Hematopoietic multipotent progenitor cell treated with erythropoietin and hydrocortisone succinate and interleukin-3 and kit ligand, for 6 days (in vitro differentiated cells): ENCODE results near the gene HOXA6.

Experiments
- DNase-seq: peaks from one replicate; pipeline ENCODE4 v3.0.0-alpha.2; 2015

Gene HOXA6

DNA sequence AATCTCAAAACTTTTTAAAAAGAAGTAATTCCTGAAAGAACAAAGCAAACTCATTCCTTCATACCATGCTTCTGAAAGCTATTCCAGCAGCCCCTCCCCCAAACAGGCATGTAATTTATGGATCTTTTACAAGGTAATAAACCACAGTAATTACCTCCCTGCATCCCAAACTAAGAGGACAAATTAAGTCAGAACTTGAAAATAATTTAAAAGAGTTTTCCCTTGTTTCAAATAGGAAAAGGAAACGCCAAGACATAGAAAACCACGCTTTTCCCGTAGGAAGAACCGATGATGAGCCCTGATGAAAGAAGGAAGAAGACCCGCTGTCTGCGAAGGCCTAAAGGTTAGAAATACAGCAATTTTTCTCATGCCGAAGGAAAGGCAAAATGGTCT, 25.9 kb downstream of the HOXA6 start:
- no peak for DNase-seq

DNA sequence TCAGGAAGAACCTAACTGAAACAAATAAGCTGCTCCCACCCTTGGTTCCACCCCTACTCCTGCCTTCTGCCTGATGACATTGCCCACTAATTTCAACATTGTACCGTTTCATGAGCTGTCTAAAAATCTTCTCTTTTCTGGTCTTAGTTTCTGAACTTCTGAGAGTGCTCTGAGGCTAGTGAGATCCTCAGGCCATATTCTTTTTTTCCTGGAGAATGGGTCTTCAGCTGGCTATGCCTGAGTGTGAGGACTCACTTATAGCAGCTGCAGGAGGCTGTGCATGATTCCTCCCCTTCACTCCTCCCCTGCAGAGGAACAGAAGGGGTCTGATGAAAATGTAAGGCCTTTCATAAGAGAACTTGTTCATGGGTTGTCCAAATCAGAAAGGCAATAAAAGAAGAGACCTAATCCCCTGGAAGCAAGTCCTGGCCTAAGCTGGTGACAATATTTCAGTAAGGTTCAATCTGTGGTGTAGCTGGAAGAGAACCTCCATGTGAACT, 28.1 kb downstream of the HOXA6 start:
- DNase-seq, result no peak

DNA sequence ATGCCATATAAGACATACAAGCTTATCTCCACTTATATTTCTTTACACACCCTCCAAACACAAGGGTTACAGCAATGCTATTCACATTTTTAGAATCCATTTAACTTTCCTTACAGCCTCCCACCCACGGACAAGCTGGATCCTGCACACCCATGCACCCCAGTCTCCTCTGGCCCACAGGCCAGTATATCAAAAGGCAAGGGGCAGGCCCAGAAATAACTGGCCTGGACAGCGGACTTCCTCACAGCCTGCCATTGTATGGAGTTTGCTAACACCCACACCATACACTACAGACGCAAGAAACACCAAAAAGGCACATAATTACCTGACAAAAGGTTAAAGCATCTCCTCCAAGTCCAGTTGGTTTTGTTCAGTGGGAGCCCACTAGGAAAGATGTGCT, 29.0 kb downstream of the HOXA6 start:
- no peak for DNase-seq

DNA sequence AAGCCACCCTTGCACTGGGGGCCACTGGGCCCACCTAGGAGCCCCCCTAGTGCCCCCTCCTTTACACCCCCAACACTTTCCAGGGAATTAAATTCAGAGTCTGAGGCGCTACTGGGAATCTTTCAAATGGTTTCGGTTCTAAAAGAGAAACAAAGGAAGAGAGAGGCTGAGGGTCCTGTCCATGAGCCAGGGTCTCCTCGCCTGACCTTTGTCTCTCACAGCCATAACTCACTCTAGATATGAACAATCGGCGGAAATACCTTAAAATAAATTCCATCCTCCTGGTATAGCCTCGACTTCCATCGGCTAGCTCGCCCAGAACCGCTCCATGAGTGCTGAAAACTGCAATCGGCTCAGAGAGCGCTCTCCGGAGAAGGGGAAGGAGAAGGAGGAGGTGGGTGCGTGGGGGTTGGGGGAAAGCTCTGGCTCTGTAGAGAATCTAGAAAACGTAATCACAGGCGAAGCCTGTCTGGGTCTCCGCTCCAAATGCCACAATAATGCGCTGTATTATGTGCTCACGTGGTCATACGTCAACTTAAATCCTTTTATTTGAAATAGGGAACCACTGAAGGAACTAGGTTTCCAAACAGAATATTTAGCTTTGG, 29.6 kb downstream of the HOXA6 start:
- DNase-seq, result no peak

DNA sequence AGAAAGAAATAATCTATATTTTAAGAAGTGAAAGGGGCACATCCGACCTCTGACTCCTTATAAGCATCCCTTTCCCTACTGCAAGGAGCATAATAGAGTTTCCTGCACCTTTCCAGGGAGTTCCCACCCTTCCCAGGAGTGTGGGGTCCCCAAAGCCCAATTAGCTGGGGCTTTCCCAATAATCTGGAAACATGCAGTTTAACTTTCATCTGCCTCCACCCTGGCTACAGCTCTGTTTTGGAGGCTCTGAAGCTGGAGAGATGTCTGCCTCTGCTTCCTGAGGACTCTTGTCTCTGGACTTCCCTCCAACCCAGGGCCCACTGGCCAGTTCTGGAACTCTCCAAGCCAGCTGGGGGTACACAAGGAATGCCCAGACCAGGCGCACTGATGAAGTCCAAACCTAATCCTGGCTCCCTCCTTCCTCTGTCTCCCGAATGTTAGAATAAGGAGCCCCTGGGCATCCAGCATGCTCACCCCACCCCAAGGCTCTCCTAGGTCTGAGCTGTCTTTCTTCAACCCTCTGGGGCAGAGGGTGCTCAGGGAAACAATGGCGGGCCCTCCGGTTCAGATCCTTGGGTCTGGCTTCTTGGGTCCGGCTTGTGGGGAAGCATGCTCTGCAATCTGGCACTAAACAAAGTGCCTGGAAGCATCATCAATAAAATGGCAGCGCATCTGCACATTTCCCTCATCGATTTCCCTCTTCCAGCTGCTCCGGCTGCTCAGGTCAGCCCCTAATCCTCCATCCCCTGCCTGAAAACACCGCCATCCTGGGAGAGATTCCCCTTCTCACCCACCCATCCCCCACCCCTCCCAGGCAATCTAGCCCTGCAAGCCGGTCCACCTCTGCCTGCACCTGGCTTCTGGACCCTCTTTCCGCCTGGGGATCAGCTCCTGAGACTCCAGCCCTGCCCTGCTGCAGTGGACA, 30.4 kb downstream of the HOXA6 start:
- no peak for DNase-seq

DNA sequence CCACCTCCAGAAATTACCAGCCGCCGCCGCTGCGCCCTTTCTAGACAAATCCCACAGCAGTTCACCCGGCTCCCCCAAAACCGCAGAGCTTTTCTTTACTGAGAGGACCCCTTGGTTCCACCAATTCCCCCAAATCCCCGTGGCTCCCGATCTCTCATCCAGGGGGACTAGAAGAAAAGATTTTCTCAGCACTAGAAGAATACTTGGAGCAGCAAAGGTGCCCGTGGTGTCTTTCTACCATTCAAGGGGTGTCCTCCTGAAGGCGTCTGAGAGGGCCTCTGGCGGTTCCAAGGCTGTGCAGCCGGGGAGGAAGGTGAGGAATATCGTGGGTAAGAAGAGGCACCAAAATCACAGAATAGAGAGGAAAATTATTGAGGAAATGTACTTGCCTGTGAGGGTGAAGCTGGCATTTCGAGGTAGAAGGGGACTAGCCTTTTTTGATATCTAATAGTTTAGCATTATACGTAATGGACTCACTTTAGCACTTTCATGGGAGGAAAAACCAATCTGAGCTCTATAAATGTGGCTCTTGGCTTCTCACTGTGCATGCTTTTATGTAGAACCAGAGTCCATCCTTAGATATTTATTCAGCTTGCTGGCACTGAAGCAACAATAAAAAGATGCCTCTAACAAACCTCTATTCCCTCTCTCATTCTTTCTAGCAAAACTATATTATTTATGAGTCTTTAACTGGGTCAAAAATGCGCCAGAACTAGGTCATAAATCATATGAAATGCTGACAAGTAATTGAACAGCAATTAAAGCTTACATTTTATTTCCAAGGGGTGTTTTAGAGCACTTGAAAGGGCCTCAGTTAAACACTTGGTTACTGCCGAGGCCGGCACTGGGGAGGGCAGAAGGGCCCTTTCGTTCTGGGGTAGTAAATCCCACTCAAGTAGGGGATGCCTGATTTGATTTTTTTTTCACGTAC, 31.3 kb downstream of the HOXA6 start:
- DNase-seq, result no peak

DNA sequence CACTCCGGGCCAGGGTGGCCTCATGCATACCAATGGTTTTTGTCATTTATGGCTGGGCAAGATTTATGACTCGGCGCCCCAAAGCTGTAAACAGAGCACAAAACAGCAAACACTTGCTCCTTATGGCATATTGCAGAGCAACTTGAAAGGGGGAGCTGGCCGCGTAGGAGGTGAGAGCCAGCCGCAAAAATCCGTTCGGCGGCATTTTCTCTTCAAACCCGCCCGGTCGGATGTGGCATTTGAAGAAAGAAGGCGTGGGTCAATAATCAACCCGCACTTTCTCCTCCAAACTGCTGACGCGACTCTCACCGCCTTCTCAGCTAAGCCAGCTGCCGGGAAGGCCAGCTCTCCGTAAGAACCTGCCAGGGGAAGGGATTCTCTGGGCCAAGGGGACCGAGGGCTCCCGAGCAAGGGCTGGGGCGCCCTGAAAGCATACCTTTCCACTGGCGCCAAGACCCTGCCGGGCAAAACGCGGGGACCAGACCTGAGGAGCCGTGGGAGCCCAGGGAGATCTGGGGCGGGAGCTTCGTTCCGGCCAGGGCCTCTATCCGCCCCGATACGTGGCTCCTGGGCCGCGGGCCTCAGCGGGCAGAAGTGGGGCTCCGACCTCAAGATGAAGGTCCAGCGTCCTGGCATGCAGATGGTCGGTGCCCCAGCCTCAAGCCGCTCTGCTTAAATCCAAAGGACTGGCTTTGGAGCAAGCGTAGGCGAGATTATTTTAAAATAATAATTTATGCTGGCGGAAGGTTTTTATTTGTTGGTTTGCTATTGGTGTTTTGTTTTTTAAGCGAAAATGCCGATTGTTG, 32.1 kb downstream of the HOXA6 start:
- DNase-seq, result no peak

DNA sequence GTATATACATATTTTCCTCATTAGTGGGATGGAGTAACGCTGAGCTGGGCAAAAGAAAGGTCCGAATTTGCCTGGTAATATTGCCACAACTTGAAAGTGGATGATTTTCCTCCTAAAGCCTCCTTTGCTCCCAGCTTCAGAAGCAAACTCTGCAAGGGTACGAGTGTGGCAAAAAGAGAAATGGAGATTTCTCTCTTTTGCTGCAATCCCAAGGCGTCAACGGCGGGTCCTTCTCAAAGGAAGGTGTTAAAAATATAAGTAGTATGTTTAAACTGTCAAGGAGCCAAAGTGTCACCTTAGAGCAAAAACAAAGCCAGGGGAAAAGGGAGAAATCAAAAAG, 32.7 kb downstream of the HOXA6 start:
- no peak for DNase-seq

DNA sequence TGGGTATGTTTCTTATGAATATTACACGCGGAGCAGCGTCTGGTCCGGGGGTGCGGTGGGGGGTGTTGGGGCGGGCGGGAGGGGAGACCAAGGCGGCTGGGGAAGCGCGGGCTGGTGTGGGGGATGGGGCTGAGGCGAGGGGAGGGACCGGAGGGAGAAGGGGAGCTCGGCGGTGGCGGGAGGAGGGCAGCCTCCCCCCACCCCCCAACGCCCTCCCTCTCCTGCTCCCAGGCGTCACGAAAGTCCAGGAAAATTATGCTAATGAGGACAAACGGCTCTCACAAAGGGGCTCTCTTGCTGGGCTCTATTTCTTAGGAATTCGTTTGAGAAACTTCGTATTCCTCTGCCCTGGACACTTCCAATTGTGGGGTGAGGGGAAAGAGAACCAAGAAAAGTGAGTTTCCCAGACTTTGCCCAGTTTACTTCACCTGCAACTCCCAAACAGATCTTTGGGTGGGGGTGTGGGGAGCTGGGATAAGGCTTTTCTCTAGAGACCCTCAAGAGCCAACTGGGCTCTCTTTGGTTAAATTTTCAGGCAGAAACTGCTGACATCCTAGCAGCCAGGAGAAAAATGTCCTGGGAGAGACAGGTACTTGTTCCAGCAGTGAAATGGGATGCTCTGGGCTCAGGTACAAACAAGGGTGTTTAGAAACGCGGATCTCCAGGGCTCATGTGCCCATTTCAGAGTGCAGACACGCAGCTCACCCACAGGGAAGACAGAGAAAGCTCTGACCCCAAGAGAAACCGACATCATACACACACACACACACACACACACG, 33.4 kb downstream of the HOXA6 start:
- no peak for DNase-seq

DNA sequence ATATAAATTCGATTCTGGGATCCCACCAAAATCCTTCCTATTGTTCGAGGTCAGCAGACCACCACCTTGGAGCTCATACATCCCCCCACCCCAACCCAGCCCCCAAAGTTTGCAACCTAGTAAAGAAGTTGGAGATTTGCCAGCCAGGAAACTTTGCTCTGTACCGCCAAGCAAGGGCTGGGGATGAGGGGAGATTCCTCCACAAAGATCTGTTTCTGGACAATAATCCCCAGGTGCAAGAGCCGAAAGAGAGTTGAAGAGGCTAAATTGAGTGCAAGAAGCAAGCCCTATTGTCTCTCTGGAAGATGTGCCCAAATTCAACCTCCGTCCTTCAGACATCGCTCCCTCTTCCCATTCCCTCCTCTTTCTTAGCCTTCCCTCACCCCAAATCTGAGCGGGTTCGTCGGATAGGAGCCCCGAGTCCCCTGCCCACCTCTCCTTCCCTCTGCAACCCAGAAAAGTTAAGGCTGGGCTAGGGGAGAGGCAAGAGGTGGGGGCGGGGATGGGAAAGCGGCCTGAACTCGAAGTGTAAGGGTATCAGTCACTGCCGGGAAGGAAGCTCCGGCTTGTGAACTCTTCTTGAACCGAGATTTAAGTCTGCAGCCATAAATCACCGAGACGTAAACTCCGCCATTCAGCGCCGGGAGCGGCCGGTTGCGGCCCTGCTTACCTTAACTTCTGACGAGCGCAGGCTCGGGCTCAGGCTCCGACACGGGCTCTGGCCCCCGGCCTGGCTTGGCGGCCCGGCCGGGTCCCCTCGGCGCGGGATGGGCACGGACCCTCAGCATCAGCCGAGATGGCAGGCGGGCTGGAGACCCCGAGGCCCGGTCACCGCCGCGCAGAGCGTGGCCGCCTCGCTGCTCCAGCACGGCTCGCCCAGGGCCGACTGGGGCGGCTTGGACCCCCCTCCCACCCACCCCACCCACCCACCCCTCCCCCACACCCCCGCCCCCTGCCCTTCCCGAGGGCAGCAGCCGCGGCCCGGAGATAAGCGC, 34.3 kb downstream of the HOXA6 start:
- DNase-seq, result no peak

DNA sequence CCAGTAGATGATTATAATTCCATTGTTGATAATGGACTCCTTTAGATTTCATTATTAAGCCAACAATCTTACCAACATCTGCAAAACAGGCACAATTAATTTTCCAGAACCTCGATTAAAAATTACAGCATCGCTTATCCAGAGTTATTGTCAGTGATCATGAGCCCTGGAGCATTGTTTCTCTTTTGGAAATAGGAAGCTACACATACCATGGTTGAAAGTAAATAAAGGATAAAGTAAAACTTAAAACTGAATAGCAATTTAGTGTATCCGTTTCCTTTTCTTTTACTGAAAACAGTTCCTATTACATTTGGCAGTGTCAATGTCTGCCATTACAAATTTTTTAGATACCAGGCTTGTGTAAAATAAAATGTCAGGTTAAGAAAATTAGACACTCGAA, 35.2 kb downstream of the HOXA6 start:
- DNase-seq, result no peak

DNA sequence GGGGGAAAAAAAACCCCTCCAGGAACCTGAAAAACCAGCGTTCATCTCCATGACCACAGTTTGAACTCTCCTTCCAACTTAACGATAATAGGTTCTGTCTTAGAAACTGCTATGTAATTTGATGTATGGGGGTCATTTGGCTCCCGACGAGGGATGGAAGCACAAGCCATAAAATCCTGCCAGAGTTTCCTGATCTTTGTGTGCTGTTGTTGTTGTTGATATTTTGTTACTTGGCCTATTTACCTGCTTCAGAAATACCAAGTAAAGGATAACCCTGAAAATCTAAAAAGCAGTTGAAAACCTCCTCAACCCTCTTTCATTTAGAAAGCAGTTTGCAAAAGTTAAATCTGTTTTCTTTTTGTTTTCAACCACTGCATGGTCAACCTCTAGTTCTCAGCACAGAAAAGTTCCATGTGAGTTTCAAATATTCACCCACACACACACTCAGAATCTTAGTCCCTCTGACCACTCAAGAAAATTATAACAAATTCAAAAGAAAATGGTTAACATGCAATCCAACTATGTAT, 35.8 kb downstream of the HOXA6 start:
- no peak for DNase-seq

DNA sequence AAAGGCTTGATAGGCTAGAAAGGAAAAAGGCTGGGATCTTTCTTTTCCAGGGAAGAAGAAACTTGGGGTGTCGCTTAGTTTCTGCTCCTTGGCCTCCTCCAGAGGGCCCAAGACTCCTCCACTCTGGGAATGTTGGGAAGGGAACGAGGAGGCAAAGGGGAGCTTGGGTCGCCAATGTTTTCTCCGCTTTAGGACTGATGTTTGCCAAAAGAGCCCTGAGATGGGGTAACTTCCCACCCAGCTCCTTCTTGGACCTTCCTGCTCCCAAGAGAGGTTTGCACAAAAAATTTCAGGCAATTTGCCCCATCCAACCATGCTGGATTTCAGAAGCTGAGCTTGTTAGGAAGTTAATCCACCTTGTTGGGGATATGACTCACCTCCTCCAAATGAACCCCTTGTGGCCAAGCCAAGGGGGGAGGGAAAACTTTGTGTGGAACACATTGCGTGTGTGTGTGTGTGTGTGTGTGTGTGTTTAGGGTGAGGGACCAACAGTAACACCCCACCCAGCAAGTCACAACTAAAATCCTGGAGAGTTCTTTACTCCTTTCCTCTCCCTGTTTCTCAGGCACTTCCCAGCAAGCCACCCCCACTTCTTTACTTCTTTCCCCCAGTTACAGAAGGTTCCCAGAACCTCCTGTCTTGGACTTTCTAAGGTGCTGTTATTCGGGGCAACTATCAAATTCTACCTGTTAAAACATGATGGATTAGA, 36.4 kb downstream of the HOXA6 start:
- no peak for DNase-seq

DNA sequence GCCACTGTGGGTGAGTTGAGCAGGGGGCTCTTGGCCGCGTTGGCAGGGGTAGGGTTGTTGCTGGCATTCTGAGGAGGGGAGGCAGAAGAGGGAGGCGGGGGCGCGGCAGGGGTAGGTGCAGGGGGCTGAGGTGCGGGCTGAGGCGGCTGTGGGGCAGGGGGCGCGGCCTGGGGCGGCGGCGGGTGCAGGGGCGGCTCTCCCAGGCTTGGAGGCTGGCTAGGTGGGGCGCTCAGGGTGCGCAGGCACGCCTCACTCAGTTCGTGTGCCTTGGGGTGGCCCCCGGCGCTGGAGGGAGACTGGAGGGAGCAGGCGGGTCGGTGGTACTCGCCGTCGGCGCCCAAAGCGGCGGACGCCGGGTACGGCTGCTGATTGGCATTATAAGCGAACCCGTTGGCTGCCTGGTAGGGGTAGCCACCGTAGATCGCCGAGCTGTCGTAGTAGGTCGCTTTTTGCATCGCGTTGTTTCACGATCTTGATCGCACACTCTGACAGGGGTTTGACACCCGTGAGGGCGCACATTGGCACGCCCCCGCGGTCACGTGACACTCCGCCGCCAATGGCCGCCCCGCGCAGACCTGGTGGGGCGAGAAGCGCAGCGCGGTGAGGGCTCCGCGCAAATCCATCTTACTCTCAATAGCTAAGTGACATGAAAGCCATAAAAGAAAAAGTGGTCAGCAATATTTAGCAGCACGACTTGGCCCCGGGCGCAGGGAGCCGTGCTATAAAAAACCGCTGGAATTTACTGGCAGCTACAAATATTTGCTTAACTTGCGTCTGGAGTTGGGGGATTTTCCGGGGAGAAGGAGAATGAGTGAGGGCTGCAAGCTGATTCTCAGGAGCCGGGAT, 37.2 kb downstream of the HOXA6 start:
- no peak for DNase-seq

DNA sequence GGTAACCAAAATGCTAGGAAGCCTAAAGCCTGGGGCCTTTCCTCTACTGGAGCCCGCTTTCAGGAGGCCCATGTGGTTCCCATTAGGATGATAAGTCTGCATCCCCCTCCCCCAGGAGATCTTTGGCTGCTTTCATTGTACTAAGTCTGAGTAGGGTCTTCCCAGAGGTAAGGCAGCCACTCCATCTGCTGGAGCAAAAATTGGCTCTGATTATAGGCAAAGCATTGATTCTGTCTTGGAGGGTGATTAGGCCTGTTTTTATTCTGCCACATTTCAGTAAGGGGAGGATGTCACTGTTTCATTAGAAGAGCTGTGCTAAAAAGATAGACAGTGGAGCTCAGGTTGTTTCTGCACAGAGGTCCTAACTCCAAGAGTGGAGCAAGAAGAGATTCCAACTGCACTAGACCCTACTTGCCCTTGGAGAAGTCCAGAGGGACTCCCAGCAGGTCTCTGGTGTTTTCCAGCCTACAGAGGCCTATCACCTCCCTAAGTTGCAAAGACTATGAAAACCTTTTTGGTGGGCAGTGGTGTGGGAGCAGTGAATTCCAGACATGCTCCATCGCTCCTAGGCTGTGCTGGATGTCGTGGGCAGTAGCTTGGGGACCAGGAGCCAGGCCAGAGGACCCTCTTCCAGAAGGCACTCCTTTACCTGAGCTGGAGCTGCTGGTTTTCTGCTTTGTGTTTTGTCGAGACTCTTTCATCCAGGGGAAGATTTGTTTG, 37.9 kb downstream of the HOXA6 start:
- DNase-seq, result no peak

DNA sequence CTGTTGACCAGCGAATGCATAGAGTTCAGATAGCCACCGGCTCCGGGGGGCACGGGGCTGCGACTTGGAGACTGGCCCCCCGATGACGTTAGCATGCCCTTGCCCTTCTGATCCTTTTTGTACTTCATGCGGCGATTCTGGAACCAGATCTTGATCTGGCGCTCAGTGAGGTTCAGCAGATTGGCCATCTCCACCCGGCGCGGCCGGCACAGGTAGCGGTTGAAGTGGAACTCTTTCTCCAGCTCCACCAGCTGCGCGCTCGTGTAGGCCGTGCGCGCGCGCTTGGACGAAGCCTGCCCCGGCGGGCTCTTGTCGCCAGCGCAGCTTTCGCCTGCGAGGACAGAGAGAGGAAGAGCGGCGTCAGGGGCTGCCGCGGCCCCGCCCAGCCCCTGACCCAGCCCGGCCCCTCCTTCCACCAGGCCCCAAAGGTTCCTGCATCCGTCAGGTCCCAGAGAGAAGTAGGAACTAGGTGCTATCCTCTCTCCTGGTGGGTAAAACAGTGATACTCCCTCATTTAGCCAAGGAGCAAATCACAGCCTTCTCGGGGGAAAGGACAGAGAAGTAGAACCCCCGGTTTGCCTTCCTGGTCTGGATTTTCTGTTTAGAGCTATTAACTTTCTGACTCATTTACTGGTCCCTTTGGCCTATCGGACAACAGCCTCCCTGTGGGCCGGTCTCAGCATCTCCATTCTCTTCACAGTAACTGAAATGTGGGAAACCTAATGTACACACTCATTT, 39.0 kb downstream of the HOXA6 start:
- DNase-seq, result no peak
